Keratinocyte (primary cell): ENCODE results near the gene C16orf46. TPM values are rescaled to one million over a fixed set of nuclear protein-coding genes. Genes with fewer than 3 reads are reported as not detected.

Experiments
- DNase-seq: peaks from one replicate; pipeline ENCODE4 v3.0.0-alpha.2; 2011; ENCODE audit warnings: low read depth, missing footprints, low spot score
- FAIRE-seq: peaks from 2 replicates; lab custom pipeline; 2011; peaks lifted over from hg19 to GRCh38; lab: Jason Lieb, UNC
- H2AFZ ChIP-seq: 2 replicates; pipeline ENCODE4 v1.6.0; 2012; ENCODE audit warnings: low read length, control low read depth, inconsistent platforms; ENCODE audit not compliant: control insufficient read depth
- H3K27ac ChIP-seq: 2 replicates; pipeline ENCODE4 v1.5.1; 2011; ENCODE audit warnings: low read length; ENCODE audit not compliant: control insufficient read depth, insufficient read depth
- H3K27me3 ChIP-seq: 3 replicates; pipeline ENCODE4 v1.6.0; 2011; ENCODE audit warnings: low read length; ENCODE audit not compliant: control insufficient read depth, insufficient read depth; ENCODE audit errors: extremely low read depth
- H3K36me3 ChIP-seq, 2 experiments: 2 replicates in 1 of 2; 3 replicates in 1 of 2; pipeline ENCODE4 v1.5.1; 2011; ENCODE audit warnings: low read length in 2 of 2, mild to moderate bottlenecking in 1 of 2; ENCODE audit not compliant: control insufficient read depth in 2 of 2, insufficient read depth in 2 of 2; ENCODE audit errors: extremely low read depth in 1 of 2
- H3K4me1 ChIP-seq: 3 replicates; pipeline ENCODE4 v1.5.1; 2011; ENCODE audit warnings: low read length; ENCODE audit not compliant: control insufficient read depth, insufficient read depth; ENCODE audit errors: extremely low read depth
- H3K4me2 ChIP-seq: 3 replicates; pipeline ENCODE4 v1.6.0; 2011; ENCODE audit warnings: low read depth, low read length; ENCODE audit not compliant: control insufficient read depth, insufficient read depth; ENCODE audit errors: extremely low read depth
- H3K4me3 ChIP-seq, 3 experiments: fragments of 200-600 bp in 1 of 3; sonication (generic) in 1 of 3; 2 replicates in 2 of 3; 3 replicates in 1 of 3; pipeline ENCODE4 v1.5.1; 2011 to 2016; ENCODE audit warnings: low read length in 3 of 3, mild to moderate bottlenecking in 3 of 3, control low read depth in 2 of 3, inconsistent platforms in 1 of 3, low read depth in 1 of 3, mixed read lengths in 1 of 3, mixed run types in 1 of 3, moderate library complexity in 1 of 3; ENCODE audit not compliant: control insufficient read depth in 2 of 3, insufficient read depth in 2 of 3; ENCODE audit errors: extremely low read depth in 1 of 3
- H3K79me2 ChIP-seq: 2 replicates; pipeline ENCODE4 v1.6.0; 2012; ENCODE audit warnings: low read length; ENCODE audit not compliant: control insufficient read depth, insufficient read depth
- H3K9ac ChIP-seq: 3 replicates; pipeline ENCODE4 v1.6.0; 2011; ENCODE audit warnings: low read length; ENCODE audit not compliant: control insufficient read depth, insufficient read depth; ENCODE audit errors: extremely low read depth
- H3K9me1 ChIP-seq: 3 replicates; pipeline ENCODE4 v1.6.0; 2011; ENCODE audit warnings: low read length; ENCODE audit not compliant: control insufficient read depth, insufficient read depth; ENCODE audit errors: extremely low read depth
- H3K9me3 ChIP-seq: 2 replicates; pipeline ENCODE4 v1.5.1; 2012; ENCODE audit warnings: low read depth, low read length; ENCODE audit not compliant: control insufficient read depth
- H4K20me1 ChIP-seq: 3 replicates; pipeline ENCODE4 v1.6.0; 2011; ENCODE audit warnings: low read length; ENCODE audit not compliant: control insufficient read depth, insufficient read depth; ENCODE audit errors: extremely low read depth
- CTCF ChIP-seq, 3 experiments: IDR thresholded peaks in 1 of 3; conservative IDR thresholded peaks in 1 of 3; optimal IDR thresholded peaks in 1 of 3; 2 replicates in 2 of 3; 3 replicates in 1 of 3; pipeline versions ENCODE3 to v1.5.1; 2011; ENCODE audit warnings: low read length in 3 of 3, mild to moderate bottlenecking in 3 of 3, moderate library complexity in 2 of 3, control low read depth in 1 of 3, inconsistent platforms in 1 of 3; ENCODE audit not compliant: insufficient read depth in 2 of 3; ENCODE audit errors: extremely low read depth in 1 of 3
- EZH2 ChIP-seq: IDR thresholded peaks from one replicate; pipeline ENCODE4 v1.6.1; 2012; ENCODE audit warnings: inconsistent platforms, mild to moderate bottlenecking, low read length, moderate library complexity
- dilution Hi-C: fragments of 300-500 bp; cut with MboI; formaldehyde crosslinking; loops from one replicate; pipeline ENCODE4 v1.7.0; 2020; ENCODE audit warnings: low sequenced_read_pairs; ENCODE audit not compliant: extremely low pct_ligation_motif_present
- polyA plus RNA-seq, 5 experiments: library from polyadenylated mRNA; depleted of rRNA in 3 of 5; stranded (reverse) in 3 of 5; stranded (forward) in 1 of 5; unstranded in 1 of 5; fragments of >200 nt; gene quantifications; 1 replicate in 1 of 5; 2 replicates in 3 of 5; 3 replicates in 1 of 5; pipeline versions ENCODE4 v1.2.1 to v1.2.3, GENCODE V29; 2011 to 2012; ENCODE audit warnings: missing spikeins in 2 of 5, low read depth in 1 of 5, low replicate concordance in 1 of 5

C16orf46 gene
- polyA plus RNA-seq, 1 donor (not counting 4 experiments of a cell fraction or from before 2014, with no cell fraction given) = 0.30 TPM

GRCh38 chr16:81105946-81106345 lies 28.9 kb upstream of the C16orf46 start:
- no peak overlapping the region for H3K4me3 ChIP-seq
- H3K27ac ChIP-seq = no peak overlapping the region
- H3K9me3 ChIP-seq = no peaks in the 10 kb centered on the region
- no peaks in the 10 kb centered on the region for H3K9me1 ChIP-seq
- no peaks in the 10 kb centered on the region for H3K36me3 ChIP-seq
- H3K4me2 ChIP-seq = no peak overlapping the region
- no peak overlapping the region for H3K9ac ChIP-seq
- FAIRE-seq = no peak
- no peaks in the 10 kb centered on the region for H3K27me3 ChIP-seq
- DNase-seq = no peak
- no peaks in the 10 kb centered on the region for H3K79me2 ChIP-seq
- H4K20me1 ChIP-seq = no peaks in the 10 kb centered on the region
- TF ChIP-seq CTCF (optimal IDR thresholded peaks at IDR 0.05 in 1 of 3, IDR thresholded peaks at IDR 0.05 in 1 of 3, conservative IDR thresholded peaks at IDR 0.05 in 1 of 3; ENCODE audit: extremely low read depth in 1 of 3, insufficient read depth in 2 of 3, low read length in 3 of 3) = no peak
- TF ChIP-seq EZH2 = no peak
- no peaks in the 10 kb centered on the region for H3K4me1 ChIP-seq
- H2AFZ ChIP-seq = no peak overlapping the region
- dilution Hi-C loops = no loop called here

DNA sequence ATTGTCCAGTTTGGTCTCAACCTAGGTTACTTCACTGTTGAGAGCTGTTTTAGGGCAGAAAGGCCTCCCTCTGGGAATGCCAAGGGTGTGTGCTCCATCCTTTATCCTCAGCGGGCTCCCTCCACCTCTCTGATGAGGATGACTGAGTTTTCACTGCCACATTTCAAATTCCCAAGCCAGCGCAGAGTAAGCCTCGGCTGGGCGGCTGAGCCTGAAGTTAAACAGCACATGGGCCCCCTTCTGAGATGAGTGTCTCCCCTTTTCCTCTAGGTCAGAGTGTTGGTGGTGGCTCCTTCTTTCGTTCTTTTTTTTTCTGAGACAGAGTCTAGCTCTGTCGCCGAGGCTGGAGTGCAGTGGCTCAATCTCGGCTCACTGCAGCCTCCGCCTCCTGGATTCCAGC lies 24.7 kb upstream of the C16orf46 start:
- Histone ChIP-seq H4K20me1 (no peaks in the 10 kb centered on the region), H3K4me2 (no peak overlapping the region), H3K36me3 (no peaks in the 10 kb centered on the region), H3K27me3 (no peaks in the 10 kb centered on the region), H2AFZ (no peak overlapping the region), H3K79me2 (no peaks in the 10 kb centered on the region), H3K4me3 (no peak overlapping the region), H3K9me3 (no peaks in the 10 kb centered on the region), H3K9me1 (no peaks in the 10 kb centered on the region), H3K4me1 (peaks cover 6% of the 10 kb centered on the region), H3K27ac (no peak overlapping the region), H3K9ac (no peak overlapping the region)
- no peak for FAIRE-seq
- DNase-seq = no peak
- TF ChIP-seq CTCF (optimal IDR thresholded peaks at IDR 0.05 in 1 of 3, IDR thresholded peaks at IDR 0.05 in 1 of 3, conservative IDR thresholded peaks at IDR 0.05 in 1 of 3; ENCODE audit: extremely low read depth in 1 of 3, insufficient read depth in 2 of 3, low read length in 3 of 3) (no peak), EZH2 (no peak)
- dilution Hi-C loops = no loop called here
